Hepatocyte (in vitro differentiated cells): ENCODE results near the gene DISP1. TPM values are rescaled to one million over a fixed set of nuclear protein-coding genes. Genes with fewer than 3 reads are reported as not detected.

Experiments used
- DNase-seq: peaks from one replicate; pipeline ENCODE4 v3.0.0-alpha.2; 2016; ENCODE audit warnings: low spot score
- H2AFZ ChIP-seq: fragments of 200-600 bp; sonication (generic); 2 replicates; pipeline ENCODE4 v1.6.0; 2016; ENCODE audit warnings: antibody characterized with exemption, mild to moderate bottlenecking
- H3K27ac ChIP-seq: fragments of 200-600 bp; sonication (generic); 2 replicates; pipeline ENCODE4 v1.5.1; 2016; ENCODE audit warnings: mild to moderate bottlenecking
- H3K27me3 ChIP-seq: fragments of 200-600 bp; sonication (generic); 2 replicates; pipeline ENCODE4 v1.6.1; 2016
- H3K36me3 ChIP-seq: fragments of 200-600 bp; sonication (generic); replicated peaks from 2 replicates; pipeline ENCODE4 v1.5.1; 2016; ENCODE audit warnings: low read depth; ENCODE audit not compliant: insufficient read depth
- H3K4me1 ChIP-seq: fragments of 200-600 bp; sonication (generic); 2 replicates; pipeline ENCODE4 v1.5.1; 2016; ENCODE audit warnings: mild to moderate bottlenecking, moderate library complexity; ENCODE audit not compliant: insufficient read depth
- H3K4me2 ChIP-seq: fragments of 200-600 bp; sonication (generic); 2 replicates; pipeline ENCODE4 v1.6.0; 2016
- H3K4me3 ChIP-seq: fragments of 200-600 bp; sonication (generic); 2 replicates; pipeline ENCODE4 v1.5.1; 2016; ENCODE audit warnings: mild to moderate bottlenecking
- H3K79me2 ChIP-seq: fragments of 200-600 bp; sonication (generic); 2 replicates; pipeline ENCODE4 v1.6.0; 2017; ENCODE audit warnings: mild to moderate bottlenecking
- H3K9me2 ChIP-seq: fragments of 200-600 bp; sonication (generic); replicated peaks from 2 replicates; pipeline ENCODE4 v1.6.0; 2017; ENCODE audit warnings: mild to moderate bottlenecking; ENCODE audit not compliant: insufficient read depth
- H3K9me3 ChIP-seq: fragments of 200-600 bp; sonication (generic); 2 replicates; pipeline ENCODE4 v1.5.1; 2016; ENCODE audit warnings: low read depth, mild to moderate bottlenecking
- H4K20me1 ChIP-seq: fragments of 200-600 bp; sonication (generic); 2 replicates; pipeline ENCODE4 v1.6.0; 2016; ENCODE audit warnings: mild to moderate bottlenecking; ENCODE audit not compliant: insufficient read depth, poor library complexity, severe bottlenecking
- CTCF ChIP-seq: fragments of 200-600 bp; sonication (generic); IDR thresholded peaks from 2 replicates; pipeline ENCODE4 v1.5.1; 2016; ENCODE audit warnings: antibody characterized with exemption, mild to moderate bottlenecking; ENCODE audit not compliant: poor library complexity
- EZH2 ChIP-seq: fragments of 200-600 bp; sonication (generic); IDR thresholded peaks from 2 replicates; pipeline ENCODE4 v1.6.1; 2016; ENCODE audit warnings: antibody characterized with exemption, mild to moderate bottlenecking, borderline replicate concordance
- EZH2phosphoT487 ChIP-seq: fragments of 200-600 bp; sonication (generic); IDR thresholded peaks from one replicate; pipeline ENCODE4 v1.6.1; 2018; ENCODE audit warnings: antibody characterized with exemption, mild to moderate bottlenecking, low read depth, moderate library complexity; ENCODE audit not compliant: unreplicated experiment, severe bottlenecking
- WGBS: methylation state at CpG from one replicate; pipeline ENCODE4 v1.1.6; 2016; ENCODE audit warnings: low lambda C conversion rate; ENCODE audit errors: missing lambda C conversion rate; 5-methylcytosine and 5-hydroxymethylcytosine counted together
- polyA plus RNA-seq: library from polyadenylated mRNA; unstranded; fragments of >200 nt; fragmentation: Nextera tagmentation; extraction: Ambion mirVana; gene quantifications from 2 replicates; pipeline ENCODE4 v1.2.1, GENCODE V29; 2016
- total RNA-seq: library from RNA; depleted of rRNA; stranded (reverse); fragments of >200 nt; gene quantifications from 2 replicates; pipeline ENCODE4 v1.2.3, GENCODE V29; 2014

Gene DISP1
- total and polyA plus RNA-seq, 2 experiments from 2014 or later = 10.1 to 14.6 TPM

- Histone ChIP-seq H2AFZ (no peak overlapping the region), H3K27me3 (no peaks in the 10 kb centered on the region), H3K79me2 (no peaks in the 10 kb centered on the region), H3K4me1 (no peaks in the 10 kb centered on the region), H3K9me2 (no peaks in the 10 kb centered on the region), H4K20me1 (no peaks in the 10 kb centered on the region), H3K4me2 (no peak overlapping the region), H3K9me3 (no peaks in the 10 kb centered on the region), H3K27ac (no peak overlapping the region), H3K36me3 (no peaks in the 10 kb centered on the region), H3K4me3 (no peak overlapping the region)
- TF ChIP-seq EZH2phosphoT487 = no peak
- TF ChIP-seq CTCF = no peak
- TF ChIP-seq EZH2 = no peak
- no peak for DNase-seq
- 100% methylated on average over 1 of the region's 1 CpG for WGBS
Observed at GRCh38 chr1:222777463-222777862, 37.4 kb upstream of the DISP1 start.

GRCh38 chr1:222777977-222778376 is 36.9 kb upstream of the DISP1 start:
- Histone ChIP-seq H2AFZ (no peak overlapping the region), H4K20me1 (no peaks in the 10 kb centered on the region), H3K9me3 (no peaks in the 10 kb centered on the region), H3K9me2 (no peaks in the 10 kb centered on the region), H3K4me1 (no peaks in the 10 kb centered on the region), H3K79me2 (no peaks in the 10 kb centered on the region), H3K4me2 (no peak overlapping the region), H3K27ac (no peak overlapping the region), H3K36me3 (no peaks in the 10 kb centered on the region), H3K27me3 (no peaks in the 10 kb centered on the region), H3K4me3 (no peak overlapping the region)
- TF ChIP-seq EZH2phosphoT487 = no peak
- DNase-seq = no peak
- WGBS = 54% methylated on average over 2 of the region's 2 CpGs

GRCh38 chr1:222781251-222781650 is 33.6 kb upstream of the DISP1 start:
- Histone ChIP-seq H2AFZ (no peak overlapping the region), H3K9me3 (no peaks in the 10 kb centered on the region), H3K79me2 (no peaks in the 10 kb centered on the region), H3K36me3 (no peaks in the 10 kb centered on the region), H3K27ac (no peak overlapping the region), H3K9me2 (no peaks in the 10 kb centered on the region), H3K4me2 (no peak overlapping the region), H4K20me1 (no peaks in the 10 kb centered on the region), H3K4me3 (no peak overlapping the region), H3K4me1 (peaks cover 8% of the 10 kb centered on the region), H3K27me3 (no peaks in the 10 kb centered on the region)
- DNase-seq = no peak
- TF ChIP-seq EZH2 = no peak
- TF ChIP-seq CTCF = no peak
- TF ChIP-seq EZH2phosphoT487 = no peak
- WGBS = 92% methylated on average over 4 of the region's 4 CpGs

GRCh38 chr1:222783051-222783450 is 31.8 kb upstream of the DISP1 start:
- no peaks in the 10 kb centered on the region for H3K36me3 ChIP-seq
- H3K9me3 ChIP-seq = no peaks in the 10 kb centered on the region
- peaks cover 8% of the 10 kb centered on the region for H3K4me1 ChIP-seq
- no peaks in the 10 kb centered on the region for H3K27me3 ChIP-seq
- no peak overlapping the region for H3K27ac ChIP-seq
- no peak for TF ChIP-seq EZH2phosphoT487
- TF ChIP-seq CTCF = no peak
- TF ChIP-seq EZH2 = no peak
- H2AFZ ChIP-seq = no peak overlapping the region
- H3K4me3 ChIP-seq = no peak overlapping the region
- H3K9me2 ChIP-seq = no peaks in the 10 kb centered on the region
- H3K79me2 ChIP-seq = no peaks in the 10 kb centered on the region
- H4K20me1 ChIP-seq = no peaks in the 10 kb centered on the region
- H3K4me2 ChIP-seq = no peak overlapping the region
- no peak for DNase-seq
